Stimulated activated CD8-positive, alpha-beta memory T cell treated with anti-CD3 and anti-CD28 coated beads, Interleukin-2, amount 100 ng/mL, for 1 hour (primary cell): ENCODE measurements around the gene UCK1.
A peak's percentile ranks its signal among the peaks of the same experiment; 100 is the strongest.
"Not testable (repeated sequence)": the region's sequence is repeated elsewhere in the genome, so short reads cannot be mapped to it uniquely, and the experiment has no call there.

Experiments
- DNase-seq, 2 donors: peaks; one replicate each; pipeline ENCODE4 v3.0.0-alpha.2; 2020; ENCODE audit warnings: low read depth in 2 of 2

The UCK1 gene

DNA sequence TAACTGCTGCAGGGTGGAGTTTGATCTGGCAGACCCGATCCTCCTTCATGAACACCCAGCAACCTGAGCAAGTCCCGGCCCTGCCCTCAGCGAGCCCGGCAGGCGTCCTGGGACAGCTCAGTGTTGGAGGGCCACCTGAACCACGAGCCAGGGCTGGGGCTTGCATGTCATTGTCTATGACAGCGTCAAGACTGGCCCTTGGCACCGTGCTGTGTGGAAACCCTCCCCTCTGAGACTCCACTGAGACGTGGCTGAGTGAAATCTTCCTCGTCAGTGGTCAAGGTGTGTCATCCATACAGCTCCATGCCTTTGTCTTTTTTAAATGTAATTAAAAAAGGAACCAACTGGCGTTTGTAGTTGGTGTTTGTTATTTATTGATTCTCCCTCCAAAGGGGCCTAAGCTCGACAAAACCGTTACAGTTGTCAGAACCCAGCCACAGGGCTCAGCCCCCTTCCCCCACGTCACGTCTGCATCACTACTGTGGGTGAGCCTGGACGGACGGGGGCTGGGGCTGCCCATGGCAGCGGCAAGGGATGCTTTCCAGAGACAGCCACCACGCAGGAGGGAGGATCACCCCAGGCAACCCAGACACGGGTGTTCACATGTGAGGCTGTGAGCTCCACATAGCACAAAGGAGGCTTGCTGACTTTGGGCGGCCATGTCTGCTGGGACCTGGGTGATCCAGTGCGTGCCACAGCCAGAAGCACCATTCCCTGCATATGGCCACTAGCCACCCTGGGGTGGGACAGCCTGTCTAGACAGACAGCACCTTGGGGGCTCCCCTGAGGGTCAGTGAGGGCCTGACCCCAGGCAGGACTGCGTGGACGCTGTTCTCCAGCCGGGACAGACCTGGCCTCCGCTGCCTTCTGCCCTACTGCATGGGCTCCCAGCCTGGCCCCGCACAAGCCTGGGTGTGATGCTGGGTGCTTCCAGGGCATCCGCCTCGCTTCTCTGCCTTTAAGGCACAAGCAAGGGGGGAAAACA is 7.3 kb downstream of the UCK1 start:
- no peak for DNase-seq

DNA sequence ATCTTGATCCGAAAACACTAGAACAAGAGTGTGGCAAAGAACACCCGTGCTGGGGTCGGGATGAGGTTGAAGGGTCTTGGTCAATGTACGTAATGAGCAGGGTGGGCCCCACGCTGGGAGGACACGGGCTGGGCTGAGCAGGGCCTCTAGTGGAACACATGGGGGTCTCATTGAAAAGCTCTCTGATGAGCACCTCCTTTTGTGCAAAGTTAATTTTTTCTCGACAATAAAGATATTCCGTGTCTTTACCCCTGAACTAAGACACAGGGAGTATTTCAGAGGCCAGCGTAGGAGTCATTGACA is 8.0 kb downstream of the UCK1 start:
- no peak for DNase-seq

DNA sequence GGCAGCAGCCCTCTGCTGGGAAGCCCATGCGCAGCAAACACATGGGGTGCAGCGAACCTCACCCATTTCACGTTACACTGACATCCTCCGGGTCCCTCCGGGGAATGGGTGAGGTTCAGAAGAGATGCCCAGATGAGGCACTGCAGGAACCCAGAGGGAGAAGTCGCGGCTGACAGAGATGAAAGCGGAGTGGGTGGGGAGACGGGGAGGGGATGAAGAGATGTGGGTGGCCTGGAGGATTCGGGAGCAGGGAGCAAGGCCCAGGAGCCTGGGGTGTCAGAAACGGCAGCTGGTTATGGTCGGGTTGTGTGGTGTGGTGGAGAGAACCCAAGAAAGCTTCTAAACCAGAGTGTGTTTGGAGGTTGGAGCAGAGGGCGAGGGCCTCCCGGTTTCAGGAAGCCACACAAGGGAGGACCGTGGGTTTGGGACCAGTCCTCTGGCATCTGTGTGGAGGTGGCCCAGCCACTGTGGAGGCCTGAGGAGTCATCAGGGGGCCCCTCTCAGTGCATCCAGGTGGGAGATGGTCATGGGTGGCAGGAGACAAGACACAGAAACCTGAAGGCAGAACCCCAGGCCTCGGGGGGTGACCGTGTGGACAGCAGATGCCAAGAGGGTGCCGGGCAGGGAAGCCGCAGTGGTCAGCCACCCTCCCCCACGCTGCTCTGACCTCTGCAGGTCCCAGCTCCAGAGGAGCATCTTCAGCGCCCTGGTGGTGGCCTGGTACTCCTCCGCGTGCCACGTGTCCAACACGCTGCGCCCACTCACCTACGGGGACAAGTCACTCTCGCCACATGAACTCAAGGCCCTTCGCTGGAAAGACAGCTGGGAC is 8.6 kb downstream of the UCK1 start:
- DNase-seq = no peak

DNA sequence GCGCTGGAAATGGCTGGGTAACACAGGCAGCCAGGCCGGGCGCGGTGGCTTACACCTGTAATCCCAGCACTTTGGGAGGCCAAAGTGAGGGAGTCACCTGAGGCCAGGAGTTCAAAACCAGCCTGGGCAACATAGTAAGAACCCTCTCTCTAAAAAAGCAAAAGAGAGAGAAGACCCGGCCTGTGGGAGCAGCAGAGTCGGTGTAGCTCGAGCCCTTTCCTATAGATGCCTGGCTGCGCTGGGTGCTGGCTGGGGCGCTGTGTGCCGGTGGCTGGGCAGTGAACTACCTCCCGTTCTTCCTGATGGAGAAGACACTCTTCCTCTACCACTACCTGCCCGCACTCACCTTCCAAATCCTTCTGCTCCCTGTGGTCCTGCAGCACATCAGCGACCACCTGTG is 9.2 kb downstream of the UCK1 start:
- DNase-seq = no peak

DNA sequence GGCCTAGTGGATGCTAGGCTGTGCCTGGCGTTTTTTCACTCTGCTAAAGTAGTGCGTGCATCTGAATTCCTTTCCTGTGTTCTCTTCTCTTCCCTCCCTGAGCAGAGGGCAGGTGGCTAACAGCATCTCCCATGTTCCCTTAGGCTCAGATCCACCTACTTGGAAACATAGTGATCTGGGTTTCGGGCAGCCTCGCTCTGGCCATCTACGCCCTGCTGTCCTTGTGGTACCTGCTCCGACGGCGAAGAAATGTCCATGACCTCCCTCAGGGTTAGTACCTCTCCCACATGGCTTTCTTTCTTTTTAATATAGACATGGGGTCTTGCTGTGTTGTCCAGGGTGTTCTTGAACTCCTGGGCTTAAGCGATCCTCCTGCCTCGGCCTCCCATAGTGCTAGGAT is 9.9 kb downstream of the UCK1 start:
- DNase-seq = no peak

DNA sequence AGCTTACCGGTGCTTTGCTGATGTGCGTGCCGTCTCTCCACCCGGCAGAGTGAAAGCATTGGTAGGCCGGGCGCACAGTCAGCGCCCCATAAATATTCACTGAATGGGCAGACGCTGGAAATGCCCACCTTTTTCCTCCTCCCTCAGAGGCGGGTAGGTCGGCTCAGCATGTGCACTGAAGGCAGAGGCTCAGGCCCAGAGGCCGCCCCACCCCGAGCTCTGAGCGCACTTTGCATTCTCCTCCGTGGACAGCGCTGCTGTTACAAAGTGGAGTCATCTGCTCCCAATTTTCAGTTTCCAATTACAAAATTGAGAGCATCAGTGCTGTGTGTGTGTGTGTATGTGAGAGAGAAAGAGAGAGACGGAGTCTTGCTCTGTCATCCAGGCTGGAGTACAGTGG is 10.6 kb downstream of the UCK1 start:
- no peak for DNase-seq

DNA sequence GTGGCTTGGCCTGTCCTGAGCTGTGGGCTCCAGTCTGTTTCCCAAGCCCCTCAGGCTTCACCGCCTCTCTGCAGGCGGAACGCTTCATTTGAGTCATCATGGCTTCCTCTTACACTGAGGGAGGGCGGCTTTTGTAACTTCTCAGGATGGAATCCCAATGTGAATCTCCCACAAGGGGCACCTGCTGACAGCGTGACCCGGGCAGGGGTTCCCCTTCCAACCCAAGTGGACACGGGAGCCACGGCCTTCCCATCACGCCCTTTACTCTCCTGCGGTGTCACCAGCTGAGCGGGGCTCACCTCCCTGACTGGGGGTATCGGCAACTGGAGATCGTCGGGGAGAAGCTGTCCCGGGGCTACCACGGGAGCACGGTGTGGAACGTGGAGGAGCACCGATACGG is 12.5 kb downstream of the UCK1 start:
- DNase-seq = no peak

DNA sequence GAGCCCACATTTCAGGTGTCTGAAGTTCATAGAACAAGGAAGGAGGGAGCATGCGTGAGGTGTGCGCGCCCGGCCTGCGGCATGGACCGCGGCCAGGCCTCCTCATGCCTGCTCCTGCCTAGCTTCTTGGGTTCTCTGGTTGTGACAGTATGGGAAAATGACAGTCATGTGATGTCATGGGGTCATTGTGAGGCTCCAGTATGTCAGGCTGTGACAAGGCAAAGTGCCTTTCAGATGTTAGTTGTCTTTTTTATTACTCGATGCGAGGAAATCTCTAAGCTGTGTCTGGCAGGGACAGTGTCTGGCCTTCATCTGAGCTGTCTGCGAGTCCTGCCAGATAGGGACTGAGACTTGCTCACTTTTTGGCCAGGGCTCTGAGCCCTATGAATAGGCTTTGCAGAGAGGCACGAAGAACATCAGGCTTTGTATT is 13.3 kb downstream of the UCK1 start:
- no peak for DNase-seq

DNA sequence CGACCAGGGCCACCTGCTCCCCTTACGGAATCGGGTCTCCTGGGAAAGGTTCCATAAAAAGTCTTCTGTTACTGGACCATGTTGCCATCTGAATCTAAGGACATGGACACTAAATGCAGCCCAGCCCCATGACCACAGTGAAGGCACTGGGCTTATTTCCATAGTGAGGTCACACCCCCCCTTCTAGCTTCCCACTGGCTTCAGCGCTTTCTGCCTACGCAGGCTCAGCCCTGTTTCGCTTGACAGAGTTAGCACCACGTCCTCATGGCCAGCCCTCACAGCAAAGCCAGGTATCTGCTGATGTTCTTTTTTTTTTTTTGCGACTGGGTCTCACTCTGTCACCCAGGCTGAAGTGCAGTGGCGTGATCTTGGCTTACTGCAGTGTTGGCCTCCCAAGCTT is 14.1 kb downstream of the UCK1 start:
- DNase-seq = no peak

DNA sequence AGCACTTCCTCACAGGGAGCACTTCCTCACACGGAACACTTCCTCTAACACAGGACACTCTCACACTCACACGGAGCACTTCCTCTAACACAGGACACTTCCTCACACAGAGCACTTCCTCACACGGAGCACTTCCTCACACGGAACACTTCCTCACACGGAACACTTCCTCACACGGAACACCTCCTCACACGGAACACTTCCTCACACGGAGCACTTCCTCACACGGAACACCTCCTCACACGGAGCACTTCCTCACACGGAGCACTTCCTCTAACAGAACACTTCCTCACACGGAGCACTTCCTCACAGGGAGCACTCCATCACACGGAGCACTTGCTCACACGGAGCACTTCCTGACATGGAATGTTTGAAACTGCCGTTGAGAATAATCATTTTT is 15.0 kb downstream of the UCK1 start:
- no peak for DNase-seq

DNA sequence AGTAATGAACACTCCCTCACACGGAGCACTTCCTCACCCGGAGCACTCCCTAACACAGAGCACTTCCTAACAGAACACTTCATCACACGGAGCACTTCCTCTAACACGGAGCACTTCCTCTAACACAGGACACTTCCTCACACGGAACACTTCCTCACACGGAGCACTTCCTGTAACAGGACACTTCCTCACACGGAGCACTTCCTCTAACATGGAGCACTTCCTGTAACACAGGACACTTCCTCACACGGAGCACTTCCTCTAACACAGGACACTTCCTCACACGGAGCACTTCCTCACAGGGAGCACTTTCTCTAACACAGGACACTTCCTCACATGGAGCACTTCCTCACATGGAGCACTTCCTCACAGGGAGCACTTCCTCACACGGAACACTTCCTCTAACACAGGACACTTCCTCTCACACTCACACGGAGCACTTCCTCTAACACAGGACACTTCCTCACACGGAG is 15.5 kb downstream of the UCK1 start:
- DNase-seq = not testable (repeated sequence)

DNA sequence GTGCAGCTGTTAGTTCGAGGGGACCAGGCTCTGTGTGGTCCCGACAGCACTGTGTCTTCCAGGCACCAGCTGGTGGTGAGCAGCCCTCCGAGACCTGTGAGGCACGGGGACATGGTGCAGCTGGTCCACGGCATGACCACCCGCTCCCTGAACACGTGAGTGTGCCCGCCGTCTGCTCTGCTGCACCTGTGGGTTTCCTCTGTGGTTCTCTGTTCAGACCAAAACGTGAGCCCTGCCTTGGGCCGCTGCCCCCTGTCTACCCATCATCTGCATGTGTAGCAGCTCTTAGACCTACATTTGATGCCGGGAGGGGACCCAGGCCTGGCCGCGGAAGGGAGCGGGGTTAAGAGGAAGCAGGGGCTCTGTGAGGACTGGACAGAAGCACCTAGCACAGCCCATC is 17.9 kb downstream of the UCK1 start:
- no peak for DNase-seq

DNA sequence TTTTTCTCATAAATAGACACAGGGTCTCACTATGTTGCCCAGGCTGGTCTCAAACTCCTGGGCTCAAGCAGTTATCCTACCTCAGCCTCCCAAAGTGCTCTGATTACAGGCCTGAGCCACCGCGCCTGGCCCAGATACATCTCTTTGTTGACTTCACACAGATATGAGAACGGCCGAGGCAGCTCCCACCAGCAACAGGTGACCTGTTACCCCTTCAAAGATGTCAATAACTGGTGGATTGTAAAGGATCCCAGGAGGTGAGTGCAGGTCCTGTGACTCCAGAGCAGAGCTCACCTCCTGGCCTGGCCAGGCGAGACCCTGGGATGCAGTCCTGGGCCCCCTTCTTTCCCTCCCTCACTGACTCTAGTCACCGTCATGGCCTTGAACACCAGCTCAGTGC is 19.2 kb downstream of the UCK1 start:
- DNase-seq = no peak

DNA sequence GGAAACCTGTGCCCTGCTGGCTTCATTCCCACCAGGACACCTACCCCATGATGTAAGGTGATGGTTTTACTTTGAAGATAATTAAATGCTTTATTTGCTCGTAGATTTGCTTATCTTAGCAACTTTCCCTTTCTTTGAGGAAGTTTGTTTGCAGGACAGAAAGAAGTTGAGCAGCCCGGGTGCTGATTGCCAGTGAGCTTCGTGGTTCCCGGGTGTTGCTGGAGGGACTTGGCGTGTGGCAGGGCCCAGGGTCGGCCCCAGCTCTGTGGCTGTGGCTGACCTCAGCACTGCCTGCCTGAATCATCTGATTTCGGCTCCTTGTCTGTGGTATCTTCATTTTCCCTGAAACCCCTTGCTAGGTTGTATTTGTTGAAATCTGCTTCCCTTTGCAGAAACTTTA is 19.6 kb downstream of the UCK1 start:
- no peak for DNase-seq

DNA sequence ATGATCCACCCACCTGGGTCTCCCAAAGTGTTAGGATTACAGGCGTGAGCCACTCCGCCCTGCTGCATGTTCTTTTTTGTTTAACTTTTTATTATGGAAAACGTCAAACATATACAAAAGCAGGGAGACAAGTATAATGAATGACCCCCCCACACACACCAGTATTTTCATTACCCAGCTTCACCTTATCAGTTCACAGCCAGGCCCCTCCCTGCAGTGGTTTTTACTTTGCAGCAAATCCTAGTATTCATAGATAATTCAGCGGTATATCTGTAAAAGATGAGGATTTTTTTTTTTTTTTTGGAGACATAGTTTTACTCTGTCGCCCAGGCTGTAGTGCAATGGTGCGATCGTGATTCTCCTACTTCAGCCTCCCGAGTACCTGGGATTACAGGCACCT is 26.1 kb downstream of the UCK1 start:
- DNase-seq = no peak

DNA sequence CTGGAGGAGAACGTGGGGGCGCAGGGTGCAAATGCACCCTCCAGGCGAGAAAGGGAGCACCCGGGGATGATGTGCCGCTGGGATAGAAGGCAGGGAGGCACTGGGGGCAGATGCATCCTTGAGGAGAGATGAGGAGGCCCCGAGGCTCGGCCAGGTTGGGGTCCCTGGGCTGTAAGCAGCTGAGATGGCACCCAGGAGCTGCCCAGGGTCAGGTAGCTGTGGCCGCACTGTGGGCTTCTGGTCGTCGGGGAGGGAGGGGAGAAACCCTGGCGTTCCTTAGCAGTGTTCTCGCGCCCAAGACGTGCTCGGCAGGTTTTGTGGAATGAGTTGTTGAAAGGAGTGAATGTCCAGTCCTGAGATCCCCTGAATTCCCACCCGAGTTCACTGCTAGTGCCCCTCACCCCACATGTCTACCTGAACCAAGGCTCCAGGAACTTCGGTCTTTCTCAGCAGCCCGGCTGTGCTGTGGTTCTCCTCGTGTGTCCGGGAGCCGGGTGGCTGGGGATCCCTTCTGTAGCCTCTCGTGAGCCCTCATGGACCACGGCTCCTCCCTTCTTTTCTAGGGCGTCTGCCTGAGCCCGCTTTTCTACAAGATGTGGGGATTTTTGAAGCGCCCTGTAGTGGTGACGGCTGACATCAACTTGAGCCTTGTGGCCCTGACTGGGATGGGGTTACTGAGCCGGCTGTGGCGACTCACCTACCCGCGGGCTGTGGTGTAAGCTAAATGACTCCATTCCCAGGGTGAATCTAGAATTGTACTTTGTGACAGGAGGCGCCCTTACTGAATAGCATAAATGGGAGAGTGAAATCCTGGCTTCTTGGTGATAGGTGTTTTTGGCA is 27.2 kb downstream of the UCK1 start:
- peak; percentile 8 to 26 for DNase-seq

DNA sequence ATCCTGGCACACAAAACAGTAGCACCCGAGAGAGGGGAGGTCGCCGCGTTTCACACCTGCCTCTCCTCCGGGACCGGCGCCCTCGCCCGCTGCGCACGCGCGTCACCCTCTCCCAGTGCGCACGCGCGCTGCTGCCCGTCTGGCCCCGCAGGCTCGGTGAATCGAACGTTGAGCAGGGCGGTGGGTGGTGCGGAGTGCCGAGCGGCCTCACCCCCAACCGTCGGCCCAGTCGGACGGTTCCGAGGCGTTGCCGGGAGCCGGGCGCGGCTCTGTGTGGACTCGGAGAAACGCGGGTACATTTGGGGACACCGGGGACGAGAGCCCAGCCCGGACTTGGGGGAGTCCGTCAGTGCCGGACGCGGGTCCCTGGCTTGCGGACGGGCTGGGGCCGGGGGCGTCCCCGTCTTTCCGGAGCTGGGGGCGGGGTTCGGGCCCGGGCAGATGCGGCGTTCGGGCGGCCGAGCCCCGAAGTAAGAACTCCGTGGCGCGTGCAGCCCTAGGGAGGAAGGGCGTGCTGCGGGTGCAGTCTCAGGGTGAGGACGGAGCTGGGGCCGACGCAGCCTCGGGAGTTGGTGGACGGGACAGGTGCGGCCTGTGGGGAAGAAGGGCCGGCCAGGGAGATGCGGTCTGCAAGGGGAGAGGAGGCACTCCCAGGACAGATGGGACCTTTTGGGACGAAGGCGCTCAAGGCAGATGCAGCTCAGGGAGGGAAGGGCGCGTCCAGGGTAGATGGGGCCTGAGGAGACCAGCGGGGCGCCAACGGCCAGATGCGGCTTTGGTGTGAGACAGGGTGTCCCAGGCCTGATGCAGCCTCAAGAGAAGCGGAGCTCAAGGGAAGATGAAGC is 28.1 kb downstream of the UCK1 start, which contains the start of gene POMT1:
POMT1 (plus strand) TSS at position 138 of the 845 bp plus-strand sequence. CDS start 1,301 bp downstream, outside the sequence.
- peak; percentile 69 to 79 for DNase-seq

DNA sequence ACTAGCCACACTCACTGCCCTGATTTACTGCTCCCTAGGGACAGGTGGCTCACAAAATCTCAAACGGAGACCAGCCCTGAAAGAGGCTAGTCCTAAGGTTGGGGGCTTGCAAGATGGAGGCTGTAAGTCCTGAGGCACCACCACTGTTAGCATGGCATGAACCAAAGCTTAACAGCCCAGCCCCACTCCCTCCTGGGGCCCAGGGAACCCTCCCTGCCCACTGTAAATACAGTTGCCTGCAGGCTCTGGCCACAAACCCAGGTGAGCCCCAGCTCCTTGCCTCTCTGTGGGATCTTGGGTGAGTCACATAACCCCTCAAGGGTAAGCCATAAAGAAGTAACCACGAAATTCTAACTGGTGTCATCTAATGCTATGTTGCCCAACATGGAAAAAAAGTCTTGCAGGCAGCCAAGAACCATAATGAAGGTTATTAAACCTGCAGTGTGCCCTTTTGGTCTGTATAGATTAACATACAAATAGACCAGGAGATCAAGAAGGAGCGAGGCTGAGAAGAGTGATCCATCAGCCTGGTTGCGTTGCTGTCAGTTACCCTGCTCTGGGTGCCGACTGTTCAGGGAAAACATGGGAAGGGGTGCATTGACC is 30.0 kb downstream of the UCK1 start:
- peak in 1 of 2 donors; percentile 29 for DNase-seq

DNA sequence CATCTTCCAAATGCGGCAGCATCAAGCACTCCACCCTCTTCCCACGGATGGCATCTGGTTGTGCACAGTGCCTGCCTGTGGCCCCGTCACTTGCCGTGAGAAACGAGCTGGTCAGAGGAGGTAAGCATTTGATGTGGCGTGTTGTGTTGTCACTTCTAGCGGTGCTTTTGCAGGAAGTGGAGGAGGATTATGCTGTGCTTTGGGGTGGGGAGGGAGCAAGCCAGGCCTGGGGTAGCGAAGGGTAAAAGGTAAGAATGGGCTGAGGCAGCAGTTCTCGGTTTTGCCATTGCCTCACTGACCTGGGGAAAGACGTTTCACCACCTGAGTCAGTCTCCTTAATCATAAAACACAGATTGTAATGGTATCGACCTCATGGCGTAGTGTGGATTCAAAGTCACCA is 30.7 kb downstream of the UCK1 start:
- DNase-seq = peak; percentile 15 to 33

DNA sequence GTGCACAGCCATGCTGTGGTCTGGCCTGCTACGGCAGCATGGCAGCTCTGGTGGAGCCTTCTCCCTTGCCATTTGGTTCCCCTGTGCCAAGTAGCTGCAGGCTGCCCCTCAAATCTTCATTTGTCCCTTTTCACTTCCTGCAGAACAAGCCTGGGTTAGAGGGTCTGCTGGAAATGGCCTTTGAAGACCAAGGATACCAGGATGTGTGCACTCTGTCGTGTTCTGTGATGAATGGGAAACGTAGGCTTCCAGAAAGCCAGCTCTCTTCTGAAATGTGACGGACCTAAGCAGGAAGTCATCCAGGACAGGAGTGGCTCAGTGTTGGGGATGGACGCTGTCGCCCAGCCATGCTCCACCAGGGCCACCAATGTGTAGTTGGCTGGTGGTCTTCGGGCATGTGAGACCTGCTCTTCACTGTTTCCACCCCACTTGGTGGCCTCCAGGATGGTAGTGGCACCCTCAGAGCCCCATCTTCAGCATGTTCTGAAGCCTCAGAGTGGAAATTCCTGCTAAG is 31.8 kb downstream of the UCK1 start:
- no peak for DNase-seq
